Panc1 (cell line): ENCODE measurements around the gene PRELID2. TPM values are rescaled to one million over a fixed set of nuclear protein-coding genes. Genes with fewer than 3 reads are reported as not detected.

ENCODE experiments used
- ATAC-seq: fragments of 200-7000 bp; cut with Tn5 transposase; 2 replicates; pipeline ENCODE4 v1.9.1; 2020; ENCODE audit warnings: mild to moderate bottlenecking, moderate library complexity
- BruUV-seq: library from RNA; stranded (reverse); fragments of 400-500 nt; replicated peaks from 2 replicates; lab custom pipeline; 2021; lab: Mats Ljungman, UMichigan
- CTCF ChIA-PET: fragments of 300-600 bp; sonication (Branson Sonifier 250); formaldehyde crosslinking; loops from one replicate; lab custom pipeline; 2022; ENCODE audit warnings: antibody characterized with exemption; lab: Charles Lee
- POLR2A ChIA-PET: fragments of 300-600 bp; sonication (Branson Sonifier 250); formaldehyde crosslinking; loops from one replicate; lab custom pipeline; 2022; ENCODE audit warnings: antibody characterized with exemption; lab: Charles Lee
- DNase-seq: peaks from one replicate; pipeline ENCODE4 v3.0.0-alpha.2; 2010; ENCODE audit warnings: low read depth, low spot score
- H3K27ac ChIP-seq: 2 replicates; pipeline ENCODE4 v1.5.1; 2011; ENCODE audit warnings: mild to moderate bottlenecking, low read length, inconsistent platforms
- H3K27me3 ChIP-seq: fragments of 200-500 bp; sonication (Bioruptor generic); 2 replicates; pipeline ENCODE4 v1.6.0; 2014; ENCODE audit warnings: low read length, inconsistent platforms; ENCODE audit not compliant: control insufficient read depth, insufficient read depth
- H3K36me3 ChIP-seq: fragments of 200-500 bp; sonication (Bioruptor generic); 2 replicates; pipeline ENCODE4 v1.5.1; 2014; ENCODE audit warnings: inconsistent platforms, mild to moderate bottlenecking, low read length, moderate library complexity; ENCODE audit not compliant: control insufficient read depth, insufficient read depth
- H3K4me1 ChIP-seq: 2 replicates; pipeline ENCODE4 v1.5.1; 2011; ENCODE audit warnings: inconsistent platforms, mild to moderate bottlenecking, low read length, moderate library complexity; ENCODE audit not compliant: control insufficient read depth, insufficient read depth
- H3K4me3 ChIP-seq, 2 experiments: 2 replicates each; pipeline ENCODE4 v1.5.1; 2011 to 2012; ENCODE audit warnings: low read depth in 2 of 2, low read length in 2 of 2, mild to moderate bottlenecking in 2 of 2, inconsistent platforms in 1 of 2, moderate library complexity in 1 of 2
- H3K9me3 ChIP-seq: fragments of 200-500 bp; sonication (Bioruptor generic); 2 replicates; pipeline ENCODE4 v1.5.1; 2014; ENCODE audit warnings: low read depth, mild to moderate bottlenecking, inconsistent platforms, low read length, moderate library complexity; ENCODE audit not compliant: control insufficient read depth, insufficient read depth
- POLR2AphosphoS5 ChIP-seq: IDR thresholded peaks from 2 replicates; pipeline ENCODE4 v1.6.1; 2012; ENCODE audit warnings: mild to moderate bottlenecking, low read depth, low read length, moderate library complexity
- REST ChIP-seq, 2 experiments: IDR thresholded peaks; 2 replicates each; pipeline ENCODE4 v1.6.1; 2011 to 2012; ENCODE audit warnings: low read depth in 2 of 2, control low read depth in 1 of 2, low read length in 1 of 2, mild to moderate bottlenecking in 1 of 2, moderate library complexity in 1 of 2; ENCODE audit not compliant: insufficient read depth in 1 of 2
- SIN3A ChIP-seq: IDR thresholded peaks from 2 replicates; pipeline ENCODE4 v1.6.1; 2012; ENCODE audit warnings: low read depth, mild to moderate bottlenecking, low read length, moderate library complexity, borderline replicate concordance; ENCODE audit not compliant: insufficient read depth
- TCF7L2 ChIP-seq: IDR thresholded peaks from 2 replicates; pipeline ENCODE4 v1.6.1; 2011; ENCODE audit warnings: mild to moderate bottlenecking, low read depth, low read length, inconsistent platforms
- in situ Hi-C: cut with HindIII; loops from 2 replicates; pipeline ENCODE4 v1.10.0; 2016; ENCODE audit warnings: low sequenced_read_pairs, low pct_unique_long_range_greater_than_20kb
- intact Hi-C: fragments of 100-400 bp; cut with micrococcal nuclease; formaldehyde crosslinking; loops from one replicate; pipeline ENCODE4 v1.10.0; 2022; ENCODE audit not compliant: unreplicated experiment
- total RNA-seq: library from RNA; stranded (reverse); gene quantifications from one replicate; pipeline ENCODE4 v1.2.1, GENCODE V29; 2021; ENCODE audit not compliant: unreplicated experiment
- TF ChIP-seq, protein P1 (sequence below): fragments of 450-650 bp; IDR thresholded peaks from 2 replicates; pipeline ENCODE4 v1.5.1; 2017; ENCODE audit warnings: mild to moderate bottlenecking

The PRELID2 gene
- total RNA-seq, 1 experiment from 2014 or later, result 15.4 TPM

DNA sequence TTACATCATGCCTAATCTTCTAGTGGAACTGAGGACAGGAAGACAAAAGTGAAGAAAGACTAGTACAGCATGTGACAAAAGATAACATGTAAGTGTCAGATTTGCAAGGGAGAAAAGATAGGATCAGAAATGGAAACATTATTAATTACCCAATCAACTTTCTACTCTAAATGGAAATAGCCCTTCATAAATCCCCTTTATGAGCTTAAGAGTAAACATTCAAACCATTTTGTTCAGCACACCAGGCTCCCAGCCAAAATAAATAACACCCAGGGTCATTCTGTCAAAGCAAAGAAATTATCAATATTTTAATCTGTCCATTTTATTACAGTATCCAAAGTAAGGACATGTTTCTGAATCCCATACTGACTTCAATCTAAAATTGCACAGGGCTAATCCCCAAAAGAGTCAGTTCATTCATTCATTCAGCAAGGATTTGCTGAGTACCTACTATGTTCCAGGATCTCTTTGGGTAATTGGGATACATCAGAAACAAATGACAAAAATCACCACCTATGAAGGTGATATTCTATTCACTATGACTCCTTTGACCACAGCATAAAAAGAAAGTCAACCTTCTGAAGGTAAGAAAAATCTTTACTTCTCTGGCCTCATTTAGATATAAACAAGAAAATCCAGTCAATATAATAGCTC lies 5.3 kb downstream of the PRELID2 start:
- TF ChIP-seq REST (IDR thresholded peaks at IDR 0.05; ENCODE audit: insufficient read depth in 1 of 2, low read depth in 2 of 2, low read length in 1 of 2) (no peak), SIN3A (no peak), TCF7L2 (no peak), POLR2AphosphoS5 (no peak)
- TF ChIP-seq, protein P1, sequence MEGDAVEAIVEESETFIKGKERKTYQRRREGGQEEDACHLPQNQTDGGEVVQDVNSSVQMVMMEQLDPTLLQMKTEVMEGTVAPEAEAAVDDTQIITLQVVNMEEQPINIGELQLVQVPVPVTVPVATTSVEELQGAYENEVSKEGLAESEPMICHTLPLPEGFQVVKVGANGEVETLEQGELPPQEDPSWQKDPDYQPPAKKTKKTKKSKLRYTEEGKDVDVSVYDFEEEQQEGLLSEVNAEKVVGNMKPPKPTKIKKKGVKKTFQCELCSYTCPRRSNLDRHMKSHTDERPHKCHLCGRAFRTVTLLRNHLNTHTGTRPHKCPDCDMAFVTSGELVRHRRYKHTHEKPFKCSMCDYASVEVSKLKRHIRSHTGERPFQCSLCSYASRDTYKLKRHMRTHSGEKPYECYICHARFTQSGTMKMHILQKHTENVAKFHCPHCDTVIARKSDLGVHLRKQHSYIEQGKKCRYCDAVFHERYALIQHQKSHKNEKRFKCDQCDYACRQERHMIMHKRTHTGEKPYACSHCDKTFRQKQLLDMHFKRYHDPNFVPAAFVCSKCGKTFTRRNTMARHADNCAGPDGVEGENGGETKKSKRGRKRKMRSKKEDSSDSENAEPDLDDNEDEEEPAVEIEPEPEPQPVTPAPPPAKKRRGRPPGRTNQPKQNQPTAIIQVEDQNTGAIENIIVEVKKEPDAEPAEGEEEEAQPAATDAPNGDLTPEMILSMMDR, result no peak
- peaks cover 36% of the 10 kb centered on the region; the same call in 1 of the 2 replicates for H3K4me1 ChIP-seq
- no peaks in the 10 kb centered on the region for H3K27me3 ChIP-seq
- no TSS peak for BruUV-seq
- in situ Hi-C loops, result no loop called here
- H3K9me3 ChIP-seq, result no peaks in the 10 kb centered on the region
- CTCF ChIA-PET, result interaction anchor here (0.7 kb wide), 1 partner anchor 29 kb away, joined by 3 read pairs; no protein-coding TSS in a partner anchor
- ATAC-seq (no peak), DNase-seq (no peak)
- POLR2A ChIA-PET, result no interaction called here
- no peaks in the 10 kb centered on the region for H3K36me3 ChIP-seq
- H3K27ac ChIP-seq, result no peak overlapping the region
- intact Hi-C loops, result loop anchor here (5.0 kb wide), 2 partner anchors 217 to 1628 kb away; no protein-coding TSS in a partner anchor
- no peak overlapping the region for H3K4me3 ChIP-seq

DNA sequence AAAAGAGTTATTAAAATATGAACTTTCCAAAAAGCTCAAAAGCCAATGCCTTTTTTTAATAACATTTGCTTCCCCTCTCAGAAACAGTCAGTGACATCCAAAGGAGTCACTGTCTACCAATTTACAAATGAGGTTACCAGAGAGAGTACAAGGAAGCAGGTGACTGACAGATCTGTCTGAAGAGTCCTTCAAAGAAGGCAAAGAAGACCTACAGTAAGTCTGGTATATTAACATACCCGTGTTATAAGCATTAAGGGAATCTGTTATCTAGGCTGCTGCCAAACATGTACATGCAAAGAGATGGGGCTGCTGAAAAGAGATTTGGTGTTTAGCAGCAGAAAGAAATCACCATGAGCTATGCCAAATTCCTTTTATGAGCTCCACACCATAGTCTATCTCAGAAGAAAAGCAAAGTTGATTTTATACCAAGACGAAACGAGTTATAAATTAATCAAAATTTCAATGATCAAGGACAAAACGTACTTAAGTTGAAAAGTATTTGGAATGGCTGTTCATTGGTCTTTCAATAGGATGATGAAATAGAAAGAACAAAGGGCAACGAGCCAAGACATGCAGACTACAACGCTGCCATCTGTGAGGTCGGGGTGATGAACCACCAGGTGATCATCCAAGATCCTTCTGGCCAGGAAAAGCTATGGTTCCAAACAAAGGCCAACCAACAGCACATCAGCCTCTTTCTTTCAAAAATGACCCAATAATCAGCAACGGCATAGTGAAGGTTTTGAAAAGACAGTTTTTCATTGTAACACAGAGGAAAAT lies 8.1 kb downstream of the PRELID2 start:
- H3K4me3 ChIP-seq, result no peak overlapping the region
- CTCF ChIA-PET, result interaction anchor here (0.6 to 1.4 kb wide), 3 partner anchors 61 to 490 kb away, joined by 3 to 4 read pairs (median 3); no protein-coding TSS in a partner anchor
- H3K27ac ChIP-seq, result no peak overlapping the region; the same call in 1 of the 2 replicates
- in situ Hi-C loops, result no loop called here
- H3K27me3 ChIP-seq, result no peaks in the 10 kb centered on the region
- TF ChIP-seq, protein P1, result no peak
- TF ChIP-seq REST (IDR thresholded peaks at IDR 0.05; ENCODE audit: insufficient read depth in 1 of 2, low read depth in 2 of 2, low read length in 1 of 2), result no peak
- no peak for TF ChIP-seq SIN3A
- no peak for TF ChIP-seq POLR2AphosphoS5
- no peak for TF ChIP-seq TCF7L2
- BruUV-seq, result no TSS peak
- no peaks in the 10 kb centered on the region for H3K36me3 ChIP-seq
- DNase-seq, result no peak
- intact Hi-C loops, result loop anchor here (2.0 to 5.0 kb wide), 2 partner anchors 60 to 1625 kb away; no protein-coding TSS in a partner anchor
- ATAC-seq, result no peak
- H3K4me1 ChIP-seq, result peaks cover 21% of the 10 kb centered on the region; the same call in 1 of the 2 replicates
- H3K9me3 ChIP-seq, result no peaks in the 10 kb centered on the region
- POLR2A ChIA-PET, result no interaction called here
